Esophagus squamous epithelium (tissue), 4 donors: ENCODE results near the gene NDUFS1.

Experiments
- POLR2A ChIP-seq, 4 donors: fragments of 450-650 bp; IDR thresholded peaks; one replicate each; pipeline ENCODE4 v1.6.1; 2017; ENCODE audit warnings: antibody characterized with exemption in 4 of 4, mild to moderate bottlenecking in 4 of 4, moderate library complexity in 3 of 4
- TF ChIP-seq, protein P1 (sequence below), 6 experiments: fragments of 450-650 bp in 4 of 6; fragments of 200-600 bp in 2 of 6; sonication (generic) in 2 of 6; IDR thresholded peaks; one replicate each; pipeline ENCODE4 v1.5.1; 2016 to 2019; ENCODE audit warnings: antibody characterized with exemption in 6 of 6, mild to moderate bottlenecking in 4 of 6, moderate library complexity in 4 of 6

DNA sequence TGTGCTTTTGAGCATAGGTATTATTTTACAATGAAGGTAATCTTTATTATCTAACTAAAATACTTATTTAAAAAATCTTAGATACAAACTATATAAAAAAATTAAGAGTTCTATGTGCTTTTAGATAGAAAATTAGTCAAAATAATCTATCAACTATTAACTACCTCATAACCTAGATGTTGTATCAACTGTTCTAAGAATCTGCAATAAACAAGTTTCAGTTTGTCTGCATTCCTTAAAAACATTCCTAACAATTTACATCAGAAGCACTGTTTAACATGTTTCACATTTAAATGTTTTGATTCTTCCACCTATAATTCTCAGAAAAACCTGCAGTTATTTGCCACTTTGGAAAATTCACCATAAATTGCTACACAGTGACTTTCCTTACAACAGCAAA is 33.3 kb downstream of the NDUFS1 start:
- TF ChIP-seq, protein P1, sequence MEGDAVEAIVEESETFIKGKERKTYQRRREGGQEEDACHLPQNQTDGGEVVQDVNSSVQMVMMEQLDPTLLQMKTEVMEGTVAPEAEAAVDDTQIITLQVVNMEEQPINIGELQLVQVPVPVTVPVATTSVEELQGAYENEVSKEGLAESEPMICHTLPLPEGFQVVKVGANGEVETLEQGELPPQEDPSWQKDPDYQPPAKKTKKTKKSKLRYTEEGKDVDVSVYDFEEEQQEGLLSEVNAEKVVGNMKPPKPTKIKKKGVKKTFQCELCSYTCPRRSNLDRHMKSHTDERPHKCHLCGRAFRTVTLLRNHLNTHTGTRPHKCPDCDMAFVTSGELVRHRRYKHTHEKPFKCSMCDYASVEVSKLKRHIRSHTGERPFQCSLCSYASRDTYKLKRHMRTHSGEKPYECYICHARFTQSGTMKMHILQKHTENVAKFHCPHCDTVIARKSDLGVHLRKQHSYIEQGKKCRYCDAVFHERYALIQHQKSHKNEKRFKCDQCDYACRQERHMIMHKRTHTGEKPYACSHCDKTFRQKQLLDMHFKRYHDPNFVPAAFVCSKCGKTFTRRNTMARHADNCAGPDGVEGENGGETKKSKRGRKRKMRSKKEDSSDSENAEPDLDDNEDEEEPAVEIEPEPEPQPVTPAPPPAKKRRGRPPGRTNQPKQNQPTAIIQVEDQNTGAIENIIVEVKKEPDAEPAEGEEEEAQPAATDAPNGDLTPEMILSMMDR (IDR thresholded peaks at IDR 0.05): no peak
- no peak for TF ChIP-seq POLR2A (IDR thresholded peaks at IDR 0.05)
